C4-2B (cell line): ENCODE results near the gene COL23A1.

Source experiments
- ZFX ChIP-seq: fragments of 450-650 bp; IDR thresholded peaks from 2 replicates; pipeline ENCODE4 v1.6.1; 2017
- TF ChIP-seq, protein P1 (sequence below): fragments of 450-650 bp; conservative IDR thresholded peaks from 2 replicates; pipeline ENCODE4 v1.5.1; 2017; ENCODE audit warnings: mild to moderate bottlenecking

DNA sequence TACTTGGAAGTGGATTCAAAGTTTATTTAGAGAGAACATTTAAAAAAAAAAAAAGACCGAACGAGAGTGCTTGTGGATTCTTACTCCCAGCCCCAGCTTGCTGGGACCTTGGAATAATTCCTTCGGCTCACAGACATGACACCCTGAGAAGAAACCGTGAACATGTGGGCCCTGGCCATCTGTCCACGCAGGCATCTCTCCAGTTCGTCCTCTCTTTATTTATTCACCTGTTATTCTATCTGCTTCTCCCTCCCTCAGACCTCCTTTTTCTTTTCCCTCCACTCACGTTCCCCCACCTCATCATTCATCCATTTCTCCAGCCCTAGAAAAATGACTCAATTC lies 263.8 kb downstream of the COL23A1 start:
- TF ChIP-seq, protein P1, sequence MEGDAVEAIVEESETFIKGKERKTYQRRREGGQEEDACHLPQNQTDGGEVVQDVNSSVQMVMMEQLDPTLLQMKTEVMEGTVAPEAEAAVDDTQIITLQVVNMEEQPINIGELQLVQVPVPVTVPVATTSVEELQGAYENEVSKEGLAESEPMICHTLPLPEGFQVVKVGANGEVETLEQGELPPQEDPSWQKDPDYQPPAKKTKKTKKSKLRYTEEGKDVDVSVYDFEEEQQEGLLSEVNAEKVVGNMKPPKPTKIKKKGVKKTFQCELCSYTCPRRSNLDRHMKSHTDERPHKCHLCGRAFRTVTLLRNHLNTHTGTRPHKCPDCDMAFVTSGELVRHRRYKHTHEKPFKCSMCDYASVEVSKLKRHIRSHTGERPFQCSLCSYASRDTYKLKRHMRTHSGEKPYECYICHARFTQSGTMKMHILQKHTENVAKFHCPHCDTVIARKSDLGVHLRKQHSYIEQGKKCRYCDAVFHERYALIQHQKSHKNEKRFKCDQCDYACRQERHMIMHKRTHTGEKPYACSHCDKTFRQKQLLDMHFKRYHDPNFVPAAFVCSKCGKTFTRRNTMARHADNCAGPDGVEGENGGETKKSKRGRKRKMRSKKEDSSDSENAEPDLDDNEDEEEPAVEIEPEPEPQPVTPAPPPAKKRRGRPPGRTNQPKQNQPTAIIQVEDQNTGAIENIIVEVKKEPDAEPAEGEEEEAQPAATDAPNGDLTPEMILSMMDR, result no peak
- no peak for TF ChIP-seq ZFX
